Effector CD4-positive, alpha-beta T cell (primary cell): ENCODE measurements around the gene PDZD2.

Source experiments
- DNase-seq: peaks from one replicate; pipeline ENCODE4 v3.0.0-alpha.2; 2020

PDZD2 gene

DNA sequence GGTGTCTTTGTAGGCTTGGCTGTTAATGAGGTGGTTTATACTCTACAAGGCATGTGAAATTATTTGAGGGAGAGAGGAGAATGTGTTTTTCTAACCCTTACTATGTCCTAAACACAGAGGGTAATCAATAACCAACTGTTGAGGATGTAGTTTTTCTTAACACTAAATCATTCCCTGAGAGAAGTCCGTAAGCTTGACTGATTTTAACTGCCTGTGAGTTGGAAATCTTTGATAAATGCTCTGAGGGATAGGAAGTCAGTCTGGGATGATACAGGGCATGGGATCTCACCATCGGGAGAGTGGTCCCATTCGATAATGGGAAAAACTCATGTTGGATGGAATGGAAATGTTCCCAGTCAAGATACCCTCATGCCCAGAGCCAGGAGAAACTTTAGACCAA is 249.6 kb downstream of the PDZD2 start:
- no peak for DNase-seq

DNA sequence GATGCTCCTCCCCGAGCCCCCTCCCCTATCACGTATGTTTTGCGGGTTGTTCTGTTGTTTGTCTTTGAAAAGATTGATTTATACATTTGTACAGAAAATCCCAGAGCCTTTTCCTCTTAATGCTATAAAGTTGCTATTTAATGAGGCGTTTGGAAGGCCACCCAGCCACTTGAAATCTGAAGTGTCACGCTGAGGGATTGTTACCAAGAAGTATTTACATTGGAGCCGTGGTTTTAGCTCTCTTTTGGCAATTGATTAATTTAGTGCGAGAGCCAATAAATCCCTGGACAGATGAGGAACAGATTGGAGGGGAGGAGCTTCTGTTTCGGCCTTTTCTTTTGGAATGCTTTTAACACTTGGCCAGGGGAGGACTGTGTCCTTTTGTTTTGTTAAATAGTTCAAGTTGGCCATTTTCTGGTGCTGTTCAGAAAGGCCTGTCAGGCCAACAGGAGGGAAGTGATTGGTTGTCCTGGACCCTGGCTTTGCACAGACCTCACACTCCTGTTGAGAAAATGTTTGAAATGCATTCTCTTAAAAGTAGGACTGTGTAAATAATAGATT is 250.2 kb downstream of the PDZD2 start:
- DNase-seq = no peak

DNA sequence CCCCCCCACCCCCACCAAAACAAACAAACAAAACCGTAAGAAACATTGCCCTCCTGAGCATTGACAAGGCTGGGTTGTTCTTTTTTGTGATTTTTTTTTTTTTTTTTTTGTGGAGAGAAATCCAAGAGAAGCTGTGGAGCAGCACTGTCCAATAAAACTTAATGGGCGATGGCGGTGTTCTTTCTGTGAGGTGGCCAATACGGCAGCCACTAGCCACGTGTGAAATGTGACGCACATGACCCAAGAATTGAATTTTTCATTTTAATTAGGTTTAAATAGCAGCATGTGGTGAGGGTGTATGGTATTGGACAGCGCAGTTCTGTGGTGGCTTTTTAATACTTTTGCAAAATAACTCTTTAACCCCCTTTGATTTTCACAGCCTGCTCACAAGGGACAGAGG is 251.1 kb downstream of the PDZD2 start:
- DNase-seq = no peak

DNA sequence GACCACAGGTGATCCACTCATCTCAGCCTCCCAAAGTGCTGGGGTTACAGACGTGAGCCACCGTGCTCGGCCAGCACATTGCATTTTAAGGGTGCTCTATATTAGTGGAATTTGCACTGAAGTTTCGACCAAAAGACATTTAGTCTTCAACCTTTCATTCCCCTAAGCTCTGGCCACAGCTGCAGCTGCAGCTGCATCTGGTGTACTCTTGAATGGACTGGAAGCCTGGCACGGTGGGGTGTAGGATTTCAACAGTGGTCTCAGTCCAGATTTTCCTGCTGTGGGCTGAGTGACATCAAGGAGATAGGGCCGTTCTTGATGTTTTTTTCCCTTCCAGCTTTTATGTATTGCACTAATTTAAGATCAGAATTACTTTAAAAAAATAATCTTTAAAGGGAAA is 255.2 kb downstream of the PDZD2 start:
- DNase-seq = no peak

DNA sequence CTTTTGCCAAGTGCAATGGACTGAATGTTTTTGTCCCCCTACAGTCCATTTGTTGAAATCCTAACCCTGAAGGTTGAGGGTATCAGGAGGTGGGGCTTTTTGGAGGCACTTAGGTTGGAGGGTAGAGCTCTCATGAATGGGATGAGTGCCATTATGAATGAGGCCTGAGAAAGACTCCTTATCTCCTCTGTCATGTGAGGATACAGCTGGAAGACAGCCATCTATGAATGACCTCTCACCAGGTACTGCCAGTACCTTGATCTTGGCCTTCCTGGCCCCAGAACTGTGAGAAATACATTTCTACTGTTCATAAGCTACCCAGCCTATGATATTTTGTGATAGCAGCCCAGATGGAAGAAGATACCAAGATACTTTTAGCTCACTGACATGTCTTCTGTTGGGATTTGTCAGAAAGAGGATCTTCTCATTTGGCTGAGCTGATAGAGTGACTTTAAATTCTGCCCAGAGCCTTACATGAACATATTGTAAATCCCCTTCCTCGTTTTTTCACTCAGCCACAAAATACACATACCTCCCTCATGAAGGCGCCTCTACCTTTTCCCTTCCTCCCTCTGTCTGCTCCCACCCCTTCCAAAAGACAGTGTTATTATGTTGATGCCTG is 256.4 kb downstream of the PDZD2 start:
- no peak for DNase-seq

DNA sequence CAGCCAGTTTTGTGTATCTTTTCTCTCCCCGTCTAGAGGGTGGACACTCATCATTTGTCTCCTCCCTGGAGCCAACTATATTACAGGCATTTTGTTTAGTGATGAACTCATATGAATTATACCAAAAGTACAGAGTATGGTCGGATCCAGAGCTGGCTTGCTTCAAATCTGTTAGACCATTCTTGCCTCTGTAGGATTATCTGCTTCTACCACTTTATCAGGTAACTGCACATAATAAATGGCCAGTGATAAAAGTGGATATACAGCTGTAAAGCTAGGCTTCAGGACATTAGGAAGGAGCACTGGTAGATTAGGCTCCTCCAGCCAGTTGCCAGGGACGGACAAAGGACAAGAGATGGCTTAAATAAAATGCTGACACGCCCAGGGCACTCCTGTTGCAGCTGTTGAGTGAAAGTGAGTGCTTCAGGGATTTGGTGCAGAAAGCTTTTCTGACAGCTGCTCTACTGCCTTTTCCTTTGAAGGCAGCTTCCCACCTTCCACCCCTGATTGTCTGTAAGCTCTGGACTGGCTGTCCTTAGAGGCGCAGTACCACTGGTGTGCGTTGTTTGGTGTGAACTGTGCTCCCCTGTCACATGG is 259.2 kb downstream of the PDZD2 start:
- DNase-seq = no peak

DNA sequence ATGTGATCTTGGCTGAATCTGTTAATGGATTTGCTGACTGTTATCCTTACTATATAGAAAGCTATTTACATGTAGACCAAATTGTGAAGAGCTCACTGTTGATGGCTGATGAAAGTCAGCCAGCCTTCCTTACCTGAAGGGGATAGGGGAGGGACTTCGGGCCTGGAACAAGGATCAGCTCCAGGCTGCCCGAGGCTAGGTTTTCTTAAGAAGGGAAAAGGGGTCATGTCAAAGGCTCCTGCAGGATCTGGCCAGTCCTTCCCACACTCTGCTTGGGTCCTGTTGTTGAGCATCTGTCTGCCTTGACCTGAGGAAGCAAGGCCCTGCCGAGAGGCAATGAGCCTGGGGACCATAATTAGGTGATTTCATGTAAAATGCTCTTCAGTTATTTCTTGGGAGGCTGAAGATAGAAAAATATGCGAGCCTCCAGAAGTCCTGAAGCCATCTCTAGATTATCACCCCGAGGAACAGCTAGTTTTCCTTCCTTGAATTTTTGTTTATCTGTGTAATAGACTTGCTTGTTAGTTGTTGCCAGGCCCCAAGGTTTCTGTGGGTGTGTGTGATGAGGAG is 261.4 kb downstream of the PDZD2 start:
- no peak for DNase-seq

DNA sequence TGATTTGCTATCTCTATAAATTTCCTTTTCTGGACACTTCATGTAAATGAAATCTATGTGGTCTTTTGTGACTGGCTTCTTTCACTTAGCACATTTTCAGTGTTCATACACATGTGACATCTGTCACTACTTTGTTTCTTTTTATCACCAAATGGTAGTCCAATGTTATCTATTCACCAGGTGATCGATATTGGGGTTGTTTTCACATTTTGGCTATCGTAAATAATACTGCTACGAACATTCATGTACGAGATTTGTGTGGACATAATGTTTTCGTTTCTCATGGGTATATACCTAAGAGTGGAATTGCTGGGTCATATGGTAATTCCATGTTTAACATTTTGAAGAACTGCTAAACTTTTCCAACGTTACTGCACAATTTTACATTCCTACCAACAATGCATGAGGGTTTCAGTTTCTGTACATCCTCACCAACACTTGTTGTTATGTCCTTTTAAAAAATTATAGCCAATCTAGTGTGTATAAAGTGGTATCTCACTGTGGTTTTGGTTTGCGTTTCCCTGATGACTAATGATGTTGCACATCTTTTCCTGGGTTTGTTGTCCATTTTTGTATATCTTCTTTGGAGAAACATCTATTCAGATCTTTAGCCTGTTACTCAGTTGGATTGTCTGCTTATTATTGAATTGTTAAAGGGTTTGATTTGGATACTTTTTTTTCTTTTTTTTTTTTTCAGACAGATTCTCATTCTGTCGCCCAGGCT is 263.0 kb downstream of the PDZD2 start:
- no peak for DNase-seq

DNA sequence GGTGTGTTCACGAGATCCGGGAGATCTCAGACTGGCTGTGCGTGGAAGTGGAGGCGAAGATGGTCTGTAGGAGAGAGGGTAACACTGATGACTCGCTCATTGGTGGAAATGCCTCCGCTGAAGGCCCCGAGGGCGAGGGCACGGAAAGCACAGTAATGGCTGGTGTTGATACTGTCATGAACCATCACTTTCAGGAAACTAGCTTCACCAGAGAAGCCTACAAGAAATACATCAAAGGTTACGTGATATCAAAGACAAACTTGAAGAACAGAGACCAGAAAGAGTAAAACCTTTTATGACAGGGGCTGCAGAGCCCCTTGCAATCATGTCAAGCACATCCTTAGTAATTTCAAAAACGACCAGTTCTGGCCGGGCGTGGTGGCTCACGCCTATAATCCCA is 269.5 kb downstream of the PDZD2 start:
- DNase-seq = no peak

DNA sequence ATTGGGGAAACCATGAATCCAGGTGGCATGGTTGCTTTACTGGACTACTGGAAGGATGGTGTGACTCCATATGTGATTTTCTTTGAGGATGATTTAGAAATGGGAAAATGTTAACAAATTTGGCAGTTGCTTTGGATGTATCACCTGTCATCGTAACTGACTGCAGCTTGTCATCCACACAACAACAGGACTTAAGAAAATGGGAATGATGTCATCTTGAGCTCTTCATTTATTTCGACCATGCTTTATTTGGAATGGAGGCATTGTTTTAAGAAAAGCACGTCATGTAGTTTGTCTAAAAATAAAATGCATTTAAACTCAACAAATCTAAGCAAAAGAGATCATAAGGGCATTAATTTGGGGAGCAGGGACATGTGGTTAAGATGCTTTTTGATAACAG is 270.1 kb downstream of the PDZD2 start:
- no peak for DNase-seq

DNA sequence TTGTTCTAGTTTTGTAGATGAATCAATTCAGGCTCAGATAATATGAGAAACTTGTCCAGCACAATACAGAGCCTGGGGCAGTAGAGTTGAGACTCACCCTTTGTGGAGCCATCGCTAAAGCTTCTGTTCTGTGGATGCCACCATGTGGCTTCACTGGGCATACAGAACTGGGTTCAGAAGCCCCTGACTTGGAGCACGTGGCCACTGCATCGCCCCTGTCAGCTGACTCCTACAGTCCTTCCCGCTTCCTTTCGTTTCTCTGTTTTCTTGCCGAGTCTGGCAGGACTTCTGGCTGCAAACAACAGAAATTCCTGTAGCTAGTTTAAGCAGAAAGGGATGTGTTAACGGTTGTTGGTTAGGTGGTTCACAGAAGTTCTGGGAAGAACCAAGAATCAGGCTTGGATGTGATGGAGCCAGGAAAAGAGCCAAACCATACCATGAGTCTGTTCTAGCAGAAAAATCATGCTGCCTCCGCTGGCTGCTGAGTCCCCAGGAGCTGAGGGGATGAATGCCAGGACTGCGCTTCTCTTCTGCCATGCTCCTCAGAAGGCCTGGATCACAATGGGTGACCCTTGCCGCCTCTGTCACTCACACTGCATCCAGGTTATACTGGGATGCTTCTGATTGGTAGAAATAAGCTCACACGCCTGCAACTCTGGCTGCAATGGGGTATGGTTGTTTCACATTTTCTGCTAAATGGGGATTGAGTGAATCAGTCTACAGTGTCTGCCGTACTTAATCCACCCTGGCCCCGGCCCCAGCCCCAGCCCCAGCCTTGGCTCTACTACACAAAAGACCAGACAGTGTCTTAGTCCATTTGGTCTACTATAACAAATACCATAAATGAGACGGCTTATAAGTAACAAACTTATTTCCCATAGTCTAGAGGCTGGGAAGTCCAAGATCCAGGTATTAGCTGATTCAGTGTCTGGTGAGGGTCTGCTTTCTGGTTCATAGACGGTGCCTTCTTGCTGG is 272.6 kb downstream of the PDZD2 start:
- no peak for DNase-seq

DNA sequence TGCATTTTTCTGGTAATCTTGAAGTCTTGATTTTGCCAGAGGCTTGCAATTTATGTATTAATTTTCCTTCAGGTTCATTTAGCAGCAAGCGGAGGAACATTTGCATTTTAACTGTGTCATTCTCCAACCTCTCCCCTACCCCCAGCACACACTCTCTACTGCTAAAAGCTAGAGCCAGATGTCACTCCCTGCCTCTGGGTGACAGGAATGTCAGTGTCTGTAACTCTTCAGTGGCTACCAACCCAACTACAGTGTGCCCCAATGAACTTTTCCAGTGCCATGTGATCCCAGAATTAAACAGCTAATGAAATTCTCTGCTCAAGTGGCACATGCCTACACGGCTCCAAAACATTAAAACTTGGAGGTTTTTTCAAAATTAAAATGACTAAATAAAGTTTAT is 274.9 kb downstream of the PDZD2 start:
- DNase-seq = no peak

DNA sequence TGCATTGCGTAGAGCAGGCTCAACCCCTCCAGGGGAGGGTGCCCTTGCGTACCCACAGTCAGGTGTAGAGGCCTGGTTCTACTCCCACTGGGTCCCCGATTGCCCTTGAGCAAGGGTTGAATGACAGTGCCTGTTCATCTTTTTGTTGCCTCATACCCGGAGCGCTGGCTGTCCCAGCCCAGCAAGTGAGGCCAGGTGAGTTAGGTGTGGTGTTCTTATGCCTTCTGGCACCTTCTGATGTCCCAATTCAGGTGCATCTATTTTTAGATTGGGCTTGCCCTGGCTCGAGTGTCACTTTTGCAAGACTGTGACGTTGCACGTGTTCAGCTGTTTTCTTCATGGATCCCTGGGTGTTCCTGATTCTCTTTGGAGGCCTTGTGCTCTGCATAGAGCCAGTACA is 277.4 kb downstream of the PDZD2 start:
- no peak for DNase-seq

DNA sequence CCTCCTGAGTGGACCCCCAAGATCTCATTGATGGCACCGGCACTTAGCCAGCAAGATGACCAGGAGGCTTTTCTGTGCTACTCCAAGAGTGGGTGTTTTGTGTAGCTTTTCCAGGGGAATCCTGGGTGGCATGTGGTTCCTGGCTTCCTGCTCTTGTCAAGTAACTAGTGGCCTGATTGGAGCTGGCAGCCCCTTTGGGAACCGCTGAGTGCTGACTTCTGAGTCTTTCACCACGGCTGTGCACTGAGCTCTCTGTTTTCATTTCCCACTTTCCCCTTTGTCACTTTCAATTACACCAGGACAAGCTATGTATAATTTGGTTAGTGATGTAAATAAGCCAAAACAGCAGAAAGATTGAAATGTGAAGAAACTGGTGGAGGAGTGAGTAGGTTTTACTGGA is 279.8 kb downstream of the PDZD2 start:
- no peak for DNase-seq

DNA sequence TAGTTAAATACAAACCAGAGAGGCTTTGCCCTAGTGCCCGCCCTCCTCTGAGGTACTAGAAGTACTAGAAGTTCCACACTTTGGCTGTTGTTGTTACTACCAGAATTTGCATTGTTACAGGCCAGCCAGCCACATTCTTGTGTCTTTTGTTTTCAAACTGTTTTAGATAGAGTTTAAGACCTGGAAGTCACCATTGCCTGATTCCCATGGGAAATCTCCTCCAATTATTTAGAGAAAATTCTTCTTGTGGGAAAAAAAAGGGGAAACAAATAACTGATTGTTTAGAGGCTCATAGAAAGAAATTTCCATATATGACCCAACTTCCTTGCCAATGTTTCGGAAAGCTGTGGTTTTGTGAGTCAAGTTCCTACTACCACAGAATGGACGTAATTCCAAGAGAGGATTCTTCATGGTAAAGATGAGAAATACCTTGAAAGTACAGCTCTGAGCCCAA is 282.9 kb downstream of the PDZD2 start:
- DNase-seq = no peak

DNA sequence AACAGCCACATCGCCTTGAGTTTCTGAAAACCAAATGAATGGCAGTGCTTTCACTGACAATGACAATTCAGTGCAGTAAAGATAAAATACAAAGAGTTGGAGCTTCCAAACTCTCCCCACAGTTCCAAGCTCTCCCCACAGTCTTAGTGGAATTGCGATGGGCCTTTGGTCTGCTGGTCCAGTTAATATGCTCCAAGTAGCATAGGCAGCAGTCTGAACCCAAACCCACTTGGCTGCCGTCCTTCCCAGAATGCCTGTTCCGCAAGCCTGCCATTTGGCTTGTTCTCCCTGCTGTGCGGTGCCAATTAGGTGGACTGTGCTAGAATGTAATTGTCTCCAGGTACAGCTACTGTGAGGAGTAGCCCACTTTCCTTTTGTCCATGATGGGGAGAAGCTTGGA is 285.1 kb downstream of the PDZD2 start:
- no peak for DNase-seq

DNA sequence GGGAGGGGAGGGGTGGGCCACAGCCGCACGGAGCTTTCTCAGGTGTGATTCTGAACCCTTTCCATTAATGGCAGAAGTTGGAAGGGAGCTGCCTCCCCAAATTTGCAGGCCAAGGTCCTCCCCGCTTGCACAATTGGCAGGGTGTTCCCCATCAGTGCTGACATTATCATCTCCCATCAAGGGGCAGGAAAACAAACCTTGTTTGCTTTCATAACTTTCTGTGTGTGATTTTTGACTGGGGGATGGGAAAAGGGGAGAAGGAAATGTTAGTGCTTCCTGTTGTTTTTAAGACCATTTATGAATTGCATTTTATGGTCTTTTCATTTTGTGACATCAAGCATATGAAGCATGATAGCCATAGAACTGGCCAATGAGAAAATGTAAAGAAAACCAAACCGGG is 292.9 kb downstream of the PDZD2 start:
- no peak for DNase-seq

DNA sequence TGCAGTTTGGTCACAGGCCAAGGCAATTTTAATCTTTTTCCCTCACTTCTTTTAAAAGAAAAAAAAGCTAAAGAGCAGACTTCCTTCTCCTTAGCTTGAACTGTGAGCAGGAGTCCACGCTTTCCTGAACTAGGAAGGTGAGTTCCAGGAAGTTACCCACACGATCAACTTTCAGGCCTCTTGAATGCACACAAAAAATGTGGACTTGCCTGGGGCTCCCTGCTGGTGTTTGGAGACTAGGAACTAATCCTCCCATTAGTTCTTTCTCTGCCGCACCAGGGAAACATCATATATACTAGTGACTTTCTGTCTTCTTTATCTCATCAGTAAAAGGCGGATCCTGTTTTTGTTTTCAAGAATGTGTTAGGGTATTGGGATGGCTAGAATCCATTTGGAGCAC is 295.2 kb downstream of the PDZD2 start:
- DNase-seq = no peak

DNA sequence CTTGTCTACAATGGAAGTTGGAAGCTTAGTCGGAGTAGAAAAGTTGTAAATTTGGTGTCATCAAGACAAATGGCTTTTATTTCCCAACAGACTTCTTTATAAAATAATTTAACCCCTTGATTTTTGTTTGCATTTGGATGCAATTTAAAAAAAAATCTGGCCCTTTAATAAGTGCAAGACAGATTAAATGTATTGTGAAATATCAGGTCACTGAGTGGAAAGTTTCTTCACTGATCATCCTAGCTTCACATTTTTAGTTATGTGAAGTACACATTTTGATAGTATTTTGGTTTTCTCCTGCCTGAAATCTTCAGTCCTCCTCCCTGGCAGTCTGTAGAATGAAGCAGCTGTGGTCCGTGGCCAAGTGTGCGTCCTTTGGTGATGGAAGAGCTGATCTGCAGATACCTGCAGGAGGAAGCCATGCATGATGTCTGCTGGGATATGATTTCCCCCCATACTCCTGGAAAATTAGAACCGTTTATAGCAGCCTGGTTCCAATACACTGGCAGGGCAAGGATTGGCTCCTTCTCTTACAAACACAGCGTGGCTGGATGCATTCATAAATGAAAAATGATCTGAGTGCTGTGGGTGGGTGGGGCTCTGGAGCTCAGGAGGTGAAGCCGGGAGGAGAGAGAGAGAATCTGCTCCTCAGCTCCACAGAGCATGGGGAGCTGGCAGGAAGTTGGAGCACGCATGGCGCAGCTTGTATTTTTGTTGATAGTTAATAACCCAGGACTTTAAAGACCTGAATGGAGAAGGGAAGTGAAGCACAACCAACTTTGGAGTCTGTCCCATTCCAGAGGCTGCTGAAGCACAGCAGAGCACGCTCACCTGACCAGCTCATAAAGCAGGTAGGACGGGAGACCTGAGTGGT is 296.8 kb downstream of the PDZD2 start:
- DNase-seq = no peak

DNA sequence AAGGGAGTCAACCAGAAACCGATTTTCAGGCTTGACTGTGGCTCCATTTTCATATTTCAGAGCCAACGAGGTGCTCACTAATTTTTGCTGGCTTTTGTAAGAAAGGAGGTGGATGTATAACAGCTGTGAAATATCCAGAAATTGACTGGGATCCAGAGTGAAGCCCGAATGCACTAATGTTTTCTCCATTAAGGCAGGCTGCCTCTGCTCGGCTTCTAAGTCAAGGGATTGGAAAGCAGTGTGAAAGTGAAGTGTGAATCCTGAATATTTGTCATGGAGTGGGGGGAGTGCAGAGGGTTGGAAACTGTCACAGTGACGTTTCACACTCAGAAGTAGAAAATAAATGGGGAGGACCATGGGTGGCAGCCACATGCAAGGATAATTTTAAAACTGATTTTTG is 297.8 kb downstream of the PDZD2 start:
- DNase-seq = no peak

DNA sequence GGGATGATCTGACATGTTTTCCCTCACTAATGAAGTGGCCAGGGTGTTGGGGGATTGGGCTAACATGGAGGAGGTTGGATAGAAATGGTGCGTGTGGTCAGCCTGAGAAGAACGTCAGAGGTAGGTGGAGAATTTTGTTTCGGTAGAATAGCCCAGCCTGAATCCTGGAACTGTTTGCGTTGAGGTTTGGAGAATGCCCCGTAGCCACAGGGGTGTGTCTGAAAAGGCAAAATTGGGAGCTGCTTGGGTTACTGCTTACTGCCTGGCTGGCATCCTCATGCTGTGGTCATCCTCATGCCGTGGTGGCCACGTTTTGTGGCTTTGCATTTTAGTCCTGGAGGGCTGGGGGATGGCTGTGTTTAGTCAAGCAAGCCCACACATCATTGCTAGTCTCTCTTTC is 298.3 kb downstream of the PDZD2 start:
- DNase-seq = no peak

DNA sequence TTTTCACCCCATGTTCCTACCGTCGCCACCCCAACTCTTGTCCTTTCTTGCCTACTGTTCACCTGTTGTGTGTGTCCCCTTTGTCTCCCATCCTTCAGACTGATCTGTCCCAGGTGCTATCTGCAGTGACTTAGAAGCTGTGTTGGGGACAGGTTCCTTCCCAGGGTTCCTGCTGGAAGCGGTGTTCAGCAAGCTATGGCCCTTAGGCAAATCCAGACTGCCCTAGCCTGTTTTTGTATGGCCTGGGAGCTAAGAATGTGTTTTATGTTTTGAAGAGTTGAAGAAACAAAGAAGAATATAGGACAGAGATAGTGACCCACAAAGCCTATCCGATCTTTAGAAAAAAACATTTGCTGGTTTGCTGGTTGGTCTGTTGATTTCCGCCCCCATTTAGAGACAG is 298.8 kb downstream of the PDZD2 start:
- no peak for DNase-seq
